PFSK-1 (cell line): ENCODE results near the gene FAHD1.

Experiments used
- REST ChIP-seq, 2 experiments: IDR thresholded peaks; 2 replicates each; pipeline versions ENCODE4 v1.6.1 to v1.8.0; 2011 to 2012; ENCODE audit warnings: low read depth in 2 of 2, low read length in 2 of 2, control low read depth in 1 of 2, inconsistent platforms in 1 of 2, mild to moderate bottlenecking in 1 of 2, moderate library complexity in 1 of 2; ENCODE audit not compliant: insufficient read depth in 1 of 2
- SIN3A ChIP-seq: IDR thresholded peaks from 2 replicates; pipeline ENCODE4 v1.6.1; 2012; ENCODE audit warnings: mild to moderate bottlenecking, low read length, moderate library complexity, borderline replicate concordance; ENCODE audit not compliant: insufficient read depth
- TAF1 ChIP-seq: IDR thresholded peaks from 2 replicates; pipeline ENCODE4 v1.6.1; 2012; ENCODE audit warnings: low read length, control low read depth, borderline replicate concordance; ENCODE audit not compliant: insufficient read depth

GRCh38 chr16:1794908-1795666 is 31.9 kb upstream of the FAHD1 start:
- TF ChIP-seq SIN3A (no peak), REST (IDR thresholded peaks at IDR 0.05; ENCODE audit: insufficient read depth in 1 of 2, low read depth in 2 of 2, low read length in 2 of 2) (no peak), TAF1 (no peak)
